Tibial artery (tissue), 4 donors: ENCODE data around the gene RASSF8.

Experiments used
- DNase-seq, 2 donors: peaks; one replicate each; pipeline ENCODE4 v3.0.0-alpha.2; 2019
- H3K27ac ChIP-seq, 2 donors: fragments of 200-600 bp; sonication (generic) in 1 of 2; 1 replicate in 1 of 2; 2 replicates in 1 of 2; pipeline ENCODE4 v1.5.1; 2018 to 2019; ENCODE audit warnings: mild to moderate bottlenecking in 1 of 2
- H3K27me3 ChIP-seq, 2 donors: fragments of 200-600 bp; sonication (generic) in 1 of 2; one replicate each; pipeline versions ENCODE4 v1.5.1 to v1.6.0; 2016 to 2019
- H3K36me3 ChIP-seq, 3 donors: fragments of 200-600 bp; sonication (generic) in 2 of 3; one replicate each; pipeline ENCODE4 v1.5.1; 2016 to 2019; ENCODE audit warnings: mild to moderate bottlenecking in 2 of 3
- H3K4me1 ChIP-seq, 4 donors: fragments of 200-600 bp; sonication (generic) in 2 of 4; 1 replicate in 3 of 4; 2 replicates in 1 of 4; pipeline ENCODE4 v1.5.1; 2016 to 2019
- H3K4me3 ChIP-seq, 2 donors: fragments of 200-600 bp; sonication (generic) in 1 of 2; 1 replicate in 1 of 2; 2 replicates in 1 of 2; pipeline ENCODE4 v1.5.1; 2018 to 2019; ENCODE audit warnings: mild to moderate bottlenecking in 2 of 2
- H3K9me3 ChIP-seq, 3 donors: fragments of 200-600 bp; sonication (generic) in 1 of 3; one replicate each; pipeline ENCODE4 v1.5.1; 2016 to 2019
- intact Hi-C: fragments of 100-400 bp; cut with DNase I; formaldehyde crosslinking; loops from one replicate; pipeline ENCODE4 v1.15.0; 2023; ENCODE audit warnings: low total_unique reads
- TF ChIP-seq, protein P1 (sequence below), 2 experiments: fragments of 200-600 bp in 1 of 2; fragments of 450-650 bp in 1 of 2; IDR thresholded peaks; one replicate each; pipeline ENCODE4 v1.5.1; 2017 to 2019; ENCODE audit warnings: antibody characterized with exemption in 2 of 2, mild to moderate bottlenecking in 1 of 2, moderate library complexity in 1 of 2

Gene RASSF8

DNA sequence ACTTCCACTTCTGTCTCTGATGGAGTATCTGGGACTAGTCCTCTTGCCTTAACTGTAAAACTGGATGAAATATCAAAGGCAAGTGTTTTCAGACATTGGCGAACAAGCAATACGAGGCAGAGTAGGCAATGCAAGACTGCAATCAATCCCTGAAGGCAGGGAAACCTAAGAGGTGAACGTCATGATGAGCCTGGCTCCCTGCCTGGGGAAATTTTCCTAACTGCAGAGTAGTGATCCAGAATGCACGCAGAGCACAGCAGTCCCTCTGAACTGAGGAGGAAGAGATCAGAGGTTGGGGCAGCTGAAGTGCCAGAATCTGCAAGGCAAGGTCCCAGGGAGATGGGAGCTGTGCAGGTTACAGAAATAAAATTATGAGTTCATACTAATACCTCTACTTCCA lies 147.9 kb downstream of the RASSF8 start:
- intact Hi-C loops, result no loop called here
- no peaks in the 10 kb centered on the region for H3K9me3 ChIP-seq
- H3K4me1 ChIP-seq, result no peaks in the 10 kb centered on the region
- no peaks in the 10 kb centered on the region for H3K36me3 ChIP-seq
- no peak overlapping the region for H3K27ac ChIP-seq
- no peak for DNase-seq
- no peaks in the 10 kb centered on the region for H3K27me3 ChIP-seq
- TF ChIP-seq, protein P1, sequence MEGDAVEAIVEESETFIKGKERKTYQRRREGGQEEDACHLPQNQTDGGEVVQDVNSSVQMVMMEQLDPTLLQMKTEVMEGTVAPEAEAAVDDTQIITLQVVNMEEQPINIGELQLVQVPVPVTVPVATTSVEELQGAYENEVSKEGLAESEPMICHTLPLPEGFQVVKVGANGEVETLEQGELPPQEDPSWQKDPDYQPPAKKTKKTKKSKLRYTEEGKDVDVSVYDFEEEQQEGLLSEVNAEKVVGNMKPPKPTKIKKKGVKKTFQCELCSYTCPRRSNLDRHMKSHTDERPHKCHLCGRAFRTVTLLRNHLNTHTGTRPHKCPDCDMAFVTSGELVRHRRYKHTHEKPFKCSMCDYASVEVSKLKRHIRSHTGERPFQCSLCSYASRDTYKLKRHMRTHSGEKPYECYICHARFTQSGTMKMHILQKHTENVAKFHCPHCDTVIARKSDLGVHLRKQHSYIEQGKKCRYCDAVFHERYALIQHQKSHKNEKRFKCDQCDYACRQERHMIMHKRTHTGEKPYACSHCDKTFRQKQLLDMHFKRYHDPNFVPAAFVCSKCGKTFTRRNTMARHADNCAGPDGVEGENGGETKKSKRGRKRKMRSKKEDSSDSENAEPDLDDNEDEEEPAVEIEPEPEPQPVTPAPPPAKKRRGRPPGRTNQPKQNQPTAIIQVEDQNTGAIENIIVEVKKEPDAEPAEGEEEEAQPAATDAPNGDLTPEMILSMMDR (IDR thresholded peaks at IDR 0.05), result no peak
- no peak overlapping the region for H3K4me3 ChIP-seq

DNA sequence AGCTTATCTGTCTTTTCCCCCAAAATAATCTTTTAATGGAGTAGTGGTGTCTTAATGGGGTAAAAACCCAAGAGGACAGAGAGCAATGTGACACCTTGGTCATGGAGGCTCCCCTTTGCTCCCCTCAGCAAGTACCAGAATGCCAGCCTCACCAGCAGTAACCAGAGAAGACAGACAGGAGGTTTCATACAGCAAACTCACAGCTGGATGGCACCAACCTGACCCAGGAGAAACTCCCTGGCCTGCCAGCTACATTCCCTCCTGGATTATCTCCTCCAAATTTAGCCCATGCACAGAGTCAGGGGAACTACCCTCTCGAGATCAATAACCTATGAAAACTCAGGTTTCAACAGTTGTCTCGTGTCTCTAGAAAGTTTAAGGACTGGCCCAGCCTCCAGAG lies 150.4 kb downstream of the RASSF8 start:
- peaks cover 0 to 11% (median 7%) of the 10 kb centered on the region in 4 donors for H3K4me1 ChIP-seq
- peak overlapping the region; percentile 27 to 51 for H3K27ac ChIP-seq
- no peak overlapping the region for H3K4me3 ChIP-seq
- intact Hi-C loops, result no loop called here
- TF ChIP-seq, protein P1 (IDR thresholded peaks at IDR 0.05), result no peak
- H3K36me3 ChIP-seq, result no peaks in the 10 kb centered on the region
- no peaks in the 10 kb centered on the region for H3K9me3 ChIP-seq
- H3K27me3 ChIP-seq, result no peaks in the 10 kb centered on the region
- DNase-seq, result no peak

DNA sequence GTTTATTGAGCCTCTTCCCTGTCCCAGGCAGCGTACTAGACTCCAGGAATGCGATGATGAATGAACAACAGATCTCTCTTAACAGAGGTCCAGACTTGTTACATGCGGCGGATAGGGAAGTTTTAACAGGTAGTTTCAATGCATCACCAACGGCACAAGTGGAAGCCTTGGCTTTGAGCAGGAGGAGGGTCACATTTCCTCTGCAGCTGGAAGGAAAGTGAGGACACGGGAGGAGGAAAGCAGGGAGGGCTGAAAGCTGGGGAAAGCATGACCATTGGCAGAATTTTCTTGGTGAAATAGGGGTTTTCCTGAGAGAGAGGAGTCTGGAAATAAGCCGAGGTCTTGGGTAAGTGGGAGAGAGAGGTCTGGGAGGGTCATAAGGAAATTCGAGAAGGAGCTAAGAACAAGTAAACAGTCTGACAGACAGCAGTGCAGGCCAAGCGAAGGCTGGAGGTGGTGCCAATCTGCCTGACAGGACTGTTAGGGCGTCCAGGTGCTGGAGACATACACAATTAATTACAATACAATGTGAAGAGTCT lies 150.9 kb downstream of the RASSF8 start:
- intact Hi-C loops, result no loop called here
- no peaks in the 10 kb centered on the region for H3K27me3 ChIP-seq
- TF ChIP-seq, protein P1 (IDR thresholded peaks at IDR 0.05), result no peak
- peaks cover 0 to 11% (median 7%) of the 10 kb centered on the region in 4 donors for H3K4me1 ChIP-seq
- peak; percentile 59 to 72 for DNase-seq
- H3K27ac ChIP-seq, result peak overlapping the region; percentile 27 to 51
- H3K9me3 ChIP-seq, result no peaks in the 10 kb centered on the region
- no peaks in the 10 kb centered on the region for H3K36me3 ChIP-seq
- no peak overlapping the region for H3K4me3 ChIP-seq

DNA sequence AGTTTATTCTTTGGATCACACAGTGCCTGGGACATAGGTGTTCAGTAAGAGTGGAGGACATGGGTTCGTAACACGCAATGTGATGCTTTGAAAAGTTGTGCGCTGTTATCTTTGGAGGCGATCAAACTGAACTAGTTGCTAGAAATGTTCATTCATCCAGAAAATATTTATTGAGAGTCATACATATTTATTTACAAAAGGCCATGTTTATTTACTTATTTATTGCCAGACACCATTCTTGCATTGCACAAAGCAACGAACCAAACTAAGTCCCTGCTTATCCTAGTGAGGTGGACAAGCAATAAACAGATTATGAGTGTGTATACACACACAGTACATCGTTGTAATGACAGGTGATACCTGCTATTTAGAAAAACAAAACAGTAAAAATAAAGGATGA lies 153.8 kb downstream of the RASSF8 start:
- Histone ChIP-seq H3K4me3 (no peak overlapping the region), H3K27me3 (no peaks in the 10 kb centered on the region), H3K36me3 (no peaks in the 10 kb centered on the region), H3K9me3 (no peaks in the 10 kb centered on the region), H3K4me1 (peaks cover 0 to 36% (median 9%) of the 10 kb centered on the region in 4 donors), H3K27ac (peak overlapping the region; percentile 98 to 99)
- DNase-seq, result no peak
- TF ChIP-seq, protein P1 (IDR thresholded peaks at IDR 0.05), result no peak
- intact Hi-C loops, result loop anchor here (10.0 kb wide), 1 partner anchor 413 kb away; no protein-coding TSS in a partner anchor

DNA sequence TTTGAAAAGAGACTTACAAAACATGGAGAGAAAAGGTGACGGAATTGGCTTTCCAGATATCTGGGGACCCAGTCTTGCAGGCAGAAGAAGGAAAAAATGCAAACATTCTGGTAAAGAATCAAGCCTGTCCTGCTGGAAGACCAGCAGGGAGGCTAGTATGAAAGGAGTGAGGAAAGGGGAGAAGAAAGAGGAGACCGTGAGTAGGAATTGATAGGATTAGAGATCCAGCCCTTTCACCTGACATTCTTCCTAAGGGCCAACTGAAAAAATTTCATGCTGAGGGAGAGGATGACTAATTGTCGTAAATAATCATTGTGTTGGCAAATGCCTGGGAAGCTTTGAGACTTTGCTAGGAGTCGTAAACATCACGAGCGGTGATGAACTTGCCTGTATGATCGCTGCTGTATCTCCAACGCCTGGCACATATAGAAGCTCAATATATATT lies 154.2 kb downstream of the RASSF8 start:
- no peak for DNase-seq
- H3K9me3 ChIP-seq, result no peaks in the 10 kb centered on the region
- no peaks in the 10 kb centered on the region for H3K27me3 ChIP-seq
- TF ChIP-seq, protein P1 (IDR thresholded peaks at IDR 0.05), result no peak
- intact Hi-C loops, result loop anchor here (10.0 kb wide), 1 partner anchor 412 kb away; no protein-coding TSS in a partner anchor
- H3K4me3 ChIP-seq, result no peak overlapping the region
- H3K36me3 ChIP-seq, result no peaks in the 10 kb centered on the region
- peaks cover 0 to 38% (median 9%) of the 10 kb centered on the region in 4 donors for H3K4me1 ChIP-seq
- peak overlapping the region; percentile 98 to 99 for H3K27ac ChIP-seq
